HCT116 (cell line): ENCODE results near the gene FAM200B. TPM values are rescaled to one million over a fixed set of nuclear protein-coding genes. Genes with fewer than 3 reads are reported as not detected.

ENCODE experiments used
- ATAC-seq: fragments of 200-7000 bp; cut with Tn5 transposase; 2 replicates; pipeline ENCODE4 v1.9.1; 2020; ENCODE audit warnings: mild to moderate bottlenecking, moderate library complexity
- BruUV-seq: library from RNA; stranded (reverse); fragments of 400-500 nt; replicated peaks from 2 replicates; lab custom pipeline; 2021; lab: Mats Ljungman, UMichigan
- CTCF ChIA-PET: fragments of 300-600 bp; sonication (Branson Sonifier 250); formaldehyde crosslinking; loops from one replicate; lab custom pipeline; 2021; ENCODE audit warnings: antibody characterized with exemption; lab: Charles Lee
- POLR2A ChIA-PET: fragments of 300-600, 350-600 bp; sonication (Branson Sonifier 250); formaldehyde crosslinking; loops from one replicate; lab custom pipeline; 2021; ENCODE audit warnings: antibody characterized with exemption; lab: Charles Lee
- RAD21 ChIA-PET, 2 experiments: fragments of 300-600 bp; sonication (Branson Sonifier 250); formaldehyde crosslinking; loops; one replicate each; lab custom pipeline; 2023; ENCODE audit warnings: low total read pairs in 2 of 2; ENCODE audit not compliant: uncharacterized antibody in 2 of 2, unreplicated experiment in 2 of 2, low non-redundant PET in 1 of 2; lab: Charles Lee
- DNase-seq: peaks from one replicate; pipeline ENCODE4 v3.0.0-alpha.2; 2010; ENCODE audit warnings: low read depth, low spot score
- H2AFZ ChIP-seq: fragments of 200-600 bp; shearing (Covaris generic), sonication (generic); 2 replicates; pipeline ENCODE4 v1.6.1; 2017; ENCODE audit warnings: low read depth, mixed run types, mixed read lengths, antibody characterized with exemption, low read length; ENCODE audit not compliant: poor library complexity, severe bottlenecking
- H3K27ac ChIP-seq: 2 replicates; pipeline ENCODE4 v1.5.1; 2012; ENCODE audit warnings: low read depth, low read length
- H3K27me3 ChIP-seq: fragments of 200-600 bp; sonication (generic); 2 replicates; pipeline ENCODE4 v1.6.1; 2016; ENCODE audit warnings: mixed run types, low read length, mixed read lengths; ENCODE audit not compliant: insufficient read depth
- H3K36me3 ChIP-seq, 2 experiments: fragments of 200-500 bp in 1 of 2; fragments of 200-600 bp in 1 of 2; sonication (Bioruptor generic) in 1 of 2; sonication (generic) in 1 of 2; 2 replicates each; pipeline versions ENCODE4 v1.5.1 to v1.6.1; 2014 to 2016; ENCODE audit warnings: low read length in 2 of 2, inconsistent platforms in 1 of 2, mixed read lengths in 1 of 2, mixed run types in 1 of 2; ENCODE audit not compliant: insufficient read depth in 2 of 2, control insufficient read depth in 1 of 2
- H3K4me1 ChIP-seq, 2 experiments: fragments of 200-600 bp in 1 of 2; sonication (generic) in 1 of 2; 2 replicates each; pipeline versions ENCODE4 v1.5.1 to v1.6.1; 2012 to 2017; ENCODE audit warnings: low read length in 2 of 2, inconsistent platforms in 1 of 2, mild to moderate bottlenecking in 1 of 2, mixed read lengths in 1 of 2, mixed run types in 1 of 2, moderate library complexity in 1 of 2; ENCODE audit not compliant: insufficient read depth in 2 of 2, control insufficient read depth in 1 of 2
- H3K4me2 ChIP-seq: fragments of 200-600 bp; sonication (generic); 2 replicates; pipeline ENCODE4 v1.6.1; 2017; ENCODE audit warnings: mixed run types, low read length, mixed read lengths
- H3K4me3 ChIP-seq, 2 experiments: fragments of 200-600 bp in 1 of 2; sonication (generic) in 1 of 2; replicated peaks in 1 of 2; 2 replicates each; pipeline ENCODE4 v1.5.1; 2011 to 2016; ENCODE audit warnings: low read length in 2 of 2, control low read depth in 1 of 2, low read depth in 1 of 2, mild to moderate bottlenecking in 1 of 2, mixed read lengths in 1 of 2, mixed run types in 1 of 2
- H3K79me2 ChIP-seq: fragments of 200-600 bp; sonication (generic); 2 replicates; pipeline ENCODE4 v1.6.1; 2017; ENCODE audit warnings: mild to moderate bottlenecking, mixed run types, low read length, moderate library complexity, mixed read lengths; ENCODE audit not compliant: insufficient read depth
- H3K9ac ChIP-seq: fragments of 200-600 bp; sonication (generic); 2 replicates; pipeline ENCODE4 v1.6.1; 2016; ENCODE audit warnings: low read length, mixed read lengths
- H3K9me2 ChIP-seq: fragments of 200-600 bp; sonication (generic), shearing (Covaris generic); 2 replicates; pipeline ENCODE4 v1.6.1; 2017; ENCODE audit warnings: mixed run types, mild to moderate bottlenecking, moderate library complexity; ENCODE audit not compliant: insufficient read depth
- H3K9me3 ChIP-seq, 2 experiments: fragments of 200-500 bp in 1 of 2; fragments of 200-600 bp in 1 of 2; sonication (Bioruptor generic) in 1 of 2; sonication (generic) in 1 of 2; 2 replicates each; pipeline ENCODE4 v1.6.1; 2014 to 2017; ENCODE audit warnings: low read length in 2 of 2, mixed read lengths in 2 of 2, inconsistent platforms in 1 of 2, low read depth in 1 of 2, mild to moderate bottlenecking in 1 of 2, mixed run types in 1 of 2, moderate library complexity in 1 of 2; ENCODE audit not compliant: control insufficient read depth in 1 of 2, insufficient read depth in 1 of 2
- H4K20me1 ChIP-seq: fragments of 200-600 bp; sonication (generic), shearing (Covaris generic); 2 replicates; pipeline ENCODE4 v1.6.1; 2017; ENCODE audit warnings: mixed run types, mild to moderate bottlenecking, moderate library complexity; ENCODE audit not compliant: insufficient read depth
- CBX3 ChIP-seq: IDR thresholded peaks from 2 replicates; pipeline ENCODE4 v1.6.1; 2012; ENCODE audit warnings: low read depth
- EGR1 ChIP-seq: IDR thresholded peaks from 2 replicates; pipeline ENCODE4 v1.6.1; 2012; ENCODE audit warnings: low read depth
- EZH2phosphoT487 ChIP-seq: fragments of 200-600 bp; IDR thresholded peaks from 2 replicates; pipeline ENCODE4 v1.6.1; 2018; ENCODE audit warnings: antibody characterized with exemption, borderline replicate concordance
- FOSL1 ChIP-seq: IDR thresholded peaks from 2 replicates; pipeline ENCODE4 v1.6.1; 2012; ENCODE audit warnings: low read depth
- POLR2A ChIP-seq: IDR thresholded peaks from 2 replicates; pipeline ENCODE4 v1.7.0; 2011; ENCODE audit warnings: borderline replicate concordance; ENCODE audit not compliant: insufficient read depth, insufficient read length; ENCODE audit errors: extremely low read depth
- SIN3A ChIP-seq: IDR thresholded peaks from 2 replicates; pipeline ENCODE4 v1.6.1; 2012; ENCODE audit warnings: low read depth
- SRF ChIP-seq: IDR thresholded peaks from 2 replicates; pipeline ENCODE4 v1.6.1; 2012; ENCODE audit warnings: low read depth
- intact Hi-C: fragments of 100-400 bp; cut with micrococcal nuclease; formaldehyde crosslinking; loops from 2 replicates; pipeline ENCODE4 v1.10.0; 2022
- total RNA-seq: library from RNA; stranded (reverse); gene quantifications from one replicate; pipeline ENCODE4 v1.2.1, GENCODE V29; 2021; ENCODE audit not compliant: unreplicated experiment
- TF ChIP-seq, protein P1 (sequence below): IDR thresholded peaks from 2 replicates; pipeline ENCODE4 v1.6.1; 2012; ENCODE audit warnings: low read depth
- TF ChIP-seq, protein P2 (sequence below): IDR thresholded peaks from 2 replicates; pipeline ENCODE4 v1.6.1; 2011; ENCODE audit warnings: mild to moderate bottlenecking, low read length, moderate library complexity; ENCODE audit not compliant: insufficient replicate concordance; ENCODE audit errors: extremely low read depth
- TF ChIP-seq, protein P3 (sequence below): IDR thresholded peaks from 2 replicates; pipeline ENCODE4 v1.6.1; 2012

FAM200B gene
- total RNA-seq, 1 experiment from 2014 or later, result 26.1 TPM

DNA sequence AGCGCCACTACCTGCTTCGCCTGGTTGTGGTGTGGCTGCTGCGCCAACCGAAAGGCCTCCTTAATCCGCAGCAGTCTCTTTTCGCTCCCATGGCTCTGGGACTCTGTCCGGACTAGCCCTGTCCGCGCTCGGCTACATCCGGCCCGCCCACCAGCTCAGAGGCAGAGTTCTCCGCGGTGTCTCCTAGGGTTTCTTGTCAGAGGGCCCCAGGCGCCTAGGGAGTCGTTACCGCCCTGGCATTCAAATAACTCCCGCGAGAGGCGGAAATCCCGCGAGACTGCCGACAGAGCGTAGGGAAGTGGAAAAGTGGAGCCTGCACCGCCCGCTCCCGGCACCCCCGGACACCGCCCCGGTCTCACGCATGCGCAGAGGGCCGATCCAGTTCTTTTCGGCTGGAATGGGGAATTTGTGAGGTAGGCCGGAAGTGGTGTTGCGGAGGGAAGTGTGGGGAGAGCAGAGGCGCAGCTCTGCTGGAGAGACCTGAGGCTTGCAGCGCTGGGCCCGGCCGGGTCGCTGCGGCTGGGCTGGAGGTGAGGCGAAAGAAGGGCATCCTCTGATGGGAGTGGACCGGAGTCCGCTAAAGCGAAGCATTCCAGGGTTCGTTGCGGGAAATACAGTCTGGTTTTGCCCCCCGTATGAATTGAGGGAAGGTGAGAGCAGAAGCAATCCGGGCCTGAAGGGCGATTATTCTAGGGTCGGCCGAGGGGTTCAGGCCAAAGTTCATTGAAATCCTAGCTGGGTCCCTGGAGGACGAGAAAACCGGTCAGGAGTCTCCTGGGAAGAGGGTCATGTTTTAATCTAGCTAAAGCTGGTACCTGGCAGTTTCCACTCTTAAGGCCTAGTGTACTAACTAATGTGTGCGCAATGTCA, at the start of gene FAM200B (continued):
- TF ChIP-seq, protein P1, sequence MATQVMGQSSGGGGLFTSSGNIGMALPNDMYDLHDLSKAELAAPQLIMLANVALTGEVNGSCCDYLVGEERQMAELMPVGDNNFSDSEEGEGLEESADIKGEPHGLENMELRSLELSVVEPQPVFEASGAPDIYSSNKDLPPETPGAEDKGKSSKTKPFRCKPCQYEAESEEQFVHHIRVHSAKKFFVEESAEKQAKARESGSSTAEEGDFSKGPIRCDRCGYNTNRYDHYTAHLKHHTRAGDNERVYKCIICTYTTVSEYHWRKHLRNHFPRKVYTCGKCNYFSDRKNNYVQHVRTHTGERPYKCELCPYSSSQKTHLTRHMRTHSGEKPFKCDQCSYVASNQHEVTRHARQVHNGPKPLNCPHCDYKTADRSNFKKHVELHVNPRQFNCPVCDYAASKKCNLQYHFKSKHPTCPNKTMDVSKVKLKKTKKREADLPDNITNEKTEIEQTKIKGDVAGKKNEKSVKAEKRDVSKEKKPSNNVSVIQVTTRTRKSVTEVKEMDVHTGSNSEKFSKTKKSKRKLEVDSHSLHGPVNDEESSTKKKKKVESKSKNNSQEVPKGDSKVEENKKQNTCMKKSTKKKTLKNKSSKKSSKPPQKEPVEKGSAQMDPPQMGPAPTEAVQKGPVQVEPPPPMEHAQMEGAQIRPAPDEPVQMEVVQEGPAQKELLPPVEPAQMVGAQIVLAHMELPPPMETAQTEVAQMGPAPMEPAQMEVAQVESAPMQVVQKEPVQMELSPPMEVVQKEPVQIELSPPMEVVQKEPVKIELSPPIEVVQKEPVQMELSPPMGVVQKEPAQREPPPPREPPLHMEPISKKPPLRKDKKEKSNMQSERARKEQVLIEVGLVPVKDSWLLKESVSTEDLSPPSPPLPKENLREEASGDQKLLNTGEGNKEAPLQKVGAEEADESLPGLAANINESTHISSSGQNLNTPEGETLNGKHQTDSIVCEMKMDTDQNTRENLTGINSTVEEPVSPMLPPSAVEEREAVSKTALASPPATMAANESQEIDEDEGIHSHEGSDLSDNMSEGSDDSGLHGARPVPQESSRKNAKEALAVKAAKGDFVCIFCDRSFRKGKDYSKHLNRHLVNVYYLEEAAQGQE, result no peak
- peak; percentile 52; the same call in 1 of the 2 replicates for TF ChIP-seq SRF
- TF ChIP-seq EZH2phosphoT487, result no peak
- peak; percentile 94 for TF ChIP-seq POLR2A
- TF ChIP-seq FOSL1, result no peak
- peak; percentile 87 for TF ChIP-seq CBX3
- peak; percentile 79 for TF ChIP-seq EGR1

DNA sequence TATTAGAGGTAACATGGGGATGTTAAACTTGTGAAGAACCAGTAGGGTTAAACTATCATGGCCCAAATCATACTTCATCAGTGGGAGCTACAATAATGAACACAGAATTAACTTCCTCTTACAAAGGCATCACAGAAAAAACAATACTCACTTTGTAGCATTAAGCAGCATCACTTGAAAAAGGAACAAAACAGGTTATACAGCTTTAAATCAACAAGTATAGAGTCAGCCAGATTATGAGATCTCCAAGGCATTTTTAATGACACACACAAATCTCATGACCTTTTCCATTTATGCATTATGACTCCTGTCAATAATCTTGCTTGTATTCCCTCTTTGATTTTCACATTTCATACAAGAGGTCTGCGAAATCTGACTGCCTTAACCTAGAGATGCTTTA, 44.8 kb upstream of the FAM200B start:
- H2AFZ ChIP-seq, result no peak overlapping the region
- H3K36me3 ChIP-seq, result peaks cover 2 to 18% of the 10 kb centered on the region in 2 experiments; a peak in 2 of 4 replicates
- no peaks in the 10 kb centered on the region for H3K4me1 ChIP-seq
- CTCF ChIA-PET, result no interaction called here
- POLR2A ChIA-PET, result interaction anchor here (0.6 kb wide), 1 partner anchor 12 kb away, joined by 3 read pairs; no protein-coding TSS in a partner anchor
- RAD21 ChIA-PET, result no interaction called here
- no peaks in the 10 kb centered on the region for H3K27me3 ChIP-seq
- no peaks in the 10 kb centered on the region for H3K79me2 ChIP-seq
- no peak overlapping the region for H3K27ac ChIP-seq
- TF ChIP-seq, protein P1, result no peak
- TF ChIP-seq FOSL1 (no peak), SIN3A (no peak)
- TF ChIP-seq, protein P2, sequence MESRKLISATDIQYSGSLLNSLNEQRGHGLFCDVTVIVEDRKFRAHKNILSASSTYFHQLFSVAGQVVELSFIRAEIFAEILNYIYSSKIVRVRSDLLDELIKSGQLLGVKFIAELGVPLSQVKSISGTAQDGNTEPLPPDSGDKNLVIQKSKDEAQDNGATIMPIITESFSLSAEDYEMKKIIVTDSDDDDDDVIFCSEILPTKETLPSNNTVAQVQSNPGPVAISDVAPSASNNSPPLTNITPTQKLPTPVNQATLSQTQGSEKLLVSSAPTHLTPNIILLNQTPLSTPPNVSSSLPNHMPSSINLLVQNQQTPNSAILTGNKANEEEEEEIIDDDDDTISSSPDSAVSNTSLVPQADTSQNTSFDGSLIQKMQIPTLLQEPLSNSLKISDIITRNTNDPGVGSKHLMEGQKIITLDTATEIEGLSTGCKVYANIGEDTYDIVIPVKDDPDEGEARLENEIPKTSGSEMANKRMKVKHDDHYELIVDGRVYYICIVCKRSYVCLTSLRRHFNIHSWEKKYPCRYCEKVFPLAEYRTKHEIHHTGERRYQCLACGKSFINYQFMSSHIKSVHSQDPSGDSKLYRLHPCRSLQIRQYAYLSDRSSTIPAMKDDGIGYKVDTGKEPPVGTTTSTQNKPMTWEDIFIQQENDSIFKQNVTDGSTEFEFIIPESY, result no peak
- TF ChIP-seq, protein P3, sequence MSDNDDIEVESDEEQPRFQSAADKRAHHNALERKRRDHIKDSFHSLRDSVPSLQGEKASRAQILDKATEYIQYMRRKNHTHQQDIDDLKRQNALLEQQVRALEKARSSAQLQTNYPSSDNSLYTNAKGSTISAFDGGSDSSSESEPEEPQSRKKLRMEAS, result no peak
- no peak overlapping the region for H3K9ac ChIP-seq
- DNase-seq, result no peak
- no peak for ATAC-seq
- no peak overlapping the region for H3K4me3 ChIP-seq
- intact Hi-C loops, result no loop called here
- no TSS peak for BruUV-seq
- no peaks in the 10 kb centered on the region for H3K9me2 ChIP-seq
- no peaks in the 10 kb centered on the region; the same call in 1 of the 2 replicates for H4K20me1 ChIP-seq
- H3K9me3 ChIP-seq, result no peaks in the 10 kb centered on the region
- H3K4me2 ChIP-seq, result no peak overlapping the region
